Chondrocyte (in vitro differentiated cells): ENCODE results near the gene OLFML3. TPM values are rescaled to one million over a fixed set of nuclear protein-coding genes. Genes with fewer than 3 reads are reported as not detected.

Source experiments
- DNase-seq: peaks from one replicate; pipeline ENCODE4 v3.0.0; 2021; ENCODE audit warnings: mixed read lengths, low spot score
- H3K27ac Mint-ChIP-seq: one replicate; pipeline ENCODE4 v1.8.0; 2021; ENCODE audit warnings: mild to moderate bottlenecking, moderate library complexity, mixed read lengths; ENCODE audit not compliant: unreplicated experiment
- H3K27me3 Mint-ChIP-seq: 2 replicates; pipeline ENCODE4 v1.8.0; 2021; ENCODE audit warnings: low read depth, mixed read lengths
- H3K36me3 Mint-ChIP-seq: 2 replicates; pipeline ENCODE4 v1.8.0; 2021; ENCODE audit warnings: low read depth, mixed read lengths
- H3K4me1 Mint-ChIP-seq: 2 replicates; pipeline ENCODE4 v1.8.0; 2021; ENCODE audit warnings: low read depth, mild to moderate bottlenecking, mixed read lengths
- H3K4me3 Mint-ChIP-seq: one replicate; pipeline ENCODE4 v1.8.0; 2021; ENCODE audit warnings: mild to moderate bottlenecking, moderate library complexity, mixed read lengths; ENCODE audit not compliant: unreplicated experiment
- H3K9me3 Mint-ChIP-seq: 2 replicates; pipeline ENCODE4 v1.8.0; 2021; ENCODE audit warnings: low read depth, mixed read lengths
- total RNA-seq: library from RNA; stranded (reverse); gene quantifications from 3 replicates; pipeline ENCODE4 v1.2.1, GENCODE V29; 2021
- TF ChIP-seq, protein P1 (sequence below): fragments of 200-600 bp; sonication (generic); IDR thresholded peaks from 2 replicates; pipeline ENCODE4 v1.5.0; 2021; ENCODE audit warnings: antibody characterized with exemption, mild to moderate bottlenecking, moderate library complexity

The OLFML3 gene
- total RNA-seq, 1 donor from 2014 or later = 33.1 TPM

DNA sequence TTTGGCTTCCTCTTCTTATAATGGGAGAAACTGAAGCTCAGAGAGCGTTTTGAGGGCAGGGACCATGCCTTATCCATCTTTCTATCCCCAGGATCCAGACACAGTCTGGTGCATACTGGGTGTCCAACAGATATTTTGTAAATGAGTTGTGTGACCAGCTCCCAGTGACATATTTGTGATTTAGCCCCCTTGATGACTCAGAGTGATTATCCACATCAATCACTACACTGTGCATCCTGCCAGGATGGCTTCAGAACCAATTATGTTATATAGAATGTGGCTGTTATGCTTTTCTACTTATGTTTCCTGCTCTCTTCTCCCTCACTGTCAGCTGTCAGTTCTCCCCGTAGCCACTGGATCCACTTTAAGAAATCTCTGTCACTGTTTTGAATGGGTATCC is 11.3 kb downstream of the OLFML3 start:
- H3K4me3 Mint-ChIP-seq = no peak overlapping the region
- TF ChIP-seq, protein P1, sequence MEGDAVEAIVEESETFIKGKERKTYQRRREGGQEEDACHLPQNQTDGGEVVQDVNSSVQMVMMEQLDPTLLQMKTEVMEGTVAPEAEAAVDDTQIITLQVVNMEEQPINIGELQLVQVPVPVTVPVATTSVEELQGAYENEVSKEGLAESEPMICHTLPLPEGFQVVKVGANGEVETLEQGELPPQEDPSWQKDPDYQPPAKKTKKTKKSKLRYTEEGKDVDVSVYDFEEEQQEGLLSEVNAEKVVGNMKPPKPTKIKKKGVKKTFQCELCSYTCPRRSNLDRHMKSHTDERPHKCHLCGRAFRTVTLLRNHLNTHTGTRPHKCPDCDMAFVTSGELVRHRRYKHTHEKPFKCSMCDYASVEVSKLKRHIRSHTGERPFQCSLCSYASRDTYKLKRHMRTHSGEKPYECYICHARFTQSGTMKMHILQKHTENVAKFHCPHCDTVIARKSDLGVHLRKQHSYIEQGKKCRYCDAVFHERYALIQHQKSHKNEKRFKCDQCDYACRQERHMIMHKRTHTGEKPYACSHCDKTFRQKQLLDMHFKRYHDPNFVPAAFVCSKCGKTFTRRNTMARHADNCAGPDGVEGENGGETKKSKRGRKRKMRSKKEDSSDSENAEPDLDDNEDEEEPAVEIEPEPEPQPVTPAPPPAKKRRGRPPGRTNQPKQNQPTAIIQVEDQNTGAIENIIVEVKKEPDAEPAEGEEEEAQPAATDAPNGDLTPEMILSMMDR = no peak
- H3K27me3 Mint-ChIP-seq = no peaks in the 10 kb centered on the region
- peaks cover 9% of the 10 kb centered on the region for H3K4me1 Mint-ChIP-seq
- H3K36me3 Mint-ChIP-seq = peaks cover 11% of the 10 kb centered on the region
- no peak overlapping the region for H3K27ac Mint-ChIP-seq
- DNase-seq = no peak
- H3K9me3 Mint-ChIP-seq = peaks cover 14% of the 10 kb centered on the region

DNA sequence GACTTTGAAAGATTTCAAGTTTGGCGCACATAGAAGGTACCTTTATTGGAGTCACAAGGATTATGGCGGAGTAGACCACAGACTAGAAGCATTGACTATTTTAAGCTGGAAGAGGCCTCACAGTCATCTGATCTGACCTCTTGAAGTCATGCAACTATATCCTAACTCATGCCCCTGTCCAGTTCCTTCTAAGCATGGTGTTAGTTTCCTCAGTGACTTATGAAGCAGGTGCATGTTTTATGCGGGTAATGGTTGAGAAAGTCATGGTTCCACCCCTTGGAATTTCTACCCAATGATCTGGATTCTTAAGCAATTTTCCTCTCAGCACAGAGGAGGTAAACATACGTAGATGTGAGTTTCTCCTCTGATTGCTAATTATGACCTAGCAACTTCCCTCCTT is 11.7 kb downstream of the OLFML3 start:
- TF ChIP-seq, protein P1 = no peak
- peaks cover 9% of the 10 kb centered on the region for H3K4me1 Mint-ChIP-seq
- peaks cover 12% of the 10 kb centered on the region for H3K36me3 Mint-ChIP-seq
- no peak overlapping the region for H3K27ac Mint-ChIP-seq
- DNase-seq = no peak
- H3K4me3 Mint-ChIP-seq = no peak overlapping the region
- H3K9me3 Mint-ChIP-seq = peaks cover 16% of the 10 kb centered on the region
- no peaks in the 10 kb centered on the region for H3K27me3 Mint-ChIP-seq

DNA sequence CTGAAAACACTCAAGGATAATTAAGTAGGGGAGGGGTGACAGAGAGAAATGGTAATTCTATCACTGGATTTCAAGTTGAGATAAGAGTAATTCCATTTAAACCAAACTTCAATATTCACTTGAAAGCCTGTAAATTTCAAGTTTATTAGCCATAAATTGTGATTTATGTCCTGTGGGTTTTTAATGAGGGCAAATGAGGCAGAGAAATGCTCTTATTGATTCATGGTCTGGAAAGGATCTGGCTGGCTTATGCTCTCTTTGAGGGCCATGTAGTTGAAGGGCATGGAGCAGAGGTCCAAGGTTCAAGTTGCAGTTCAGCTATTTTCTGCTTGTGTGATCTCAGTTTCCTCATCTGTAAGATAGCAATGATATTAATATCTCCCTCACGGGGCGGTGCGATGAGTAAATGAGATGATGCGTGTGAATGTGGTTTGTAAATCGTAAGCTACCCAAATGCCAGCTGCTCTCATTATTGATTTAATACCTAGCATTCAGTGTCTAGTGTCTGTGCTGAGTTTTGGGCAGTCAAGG is 12.3 kb downstream of the OLFML3 start:
- Mint-ChIP-seq H3K27me3 (no peaks in the 10 kb centered on the region), H3K27ac (no peak overlapping the region), H3K4me1 (peaks cover 9% of the 10 kb centered on the region), H3K4me3 (no peak overlapping the region), H3K9me3 (peaks cover 16% of the 10 kb centered on the region), H3K36me3 (peaks cover 12% of the 10 kb centered on the region)
- TF ChIP-seq, protein P1 = no peak
- DNase-seq = no peak

DNA sequence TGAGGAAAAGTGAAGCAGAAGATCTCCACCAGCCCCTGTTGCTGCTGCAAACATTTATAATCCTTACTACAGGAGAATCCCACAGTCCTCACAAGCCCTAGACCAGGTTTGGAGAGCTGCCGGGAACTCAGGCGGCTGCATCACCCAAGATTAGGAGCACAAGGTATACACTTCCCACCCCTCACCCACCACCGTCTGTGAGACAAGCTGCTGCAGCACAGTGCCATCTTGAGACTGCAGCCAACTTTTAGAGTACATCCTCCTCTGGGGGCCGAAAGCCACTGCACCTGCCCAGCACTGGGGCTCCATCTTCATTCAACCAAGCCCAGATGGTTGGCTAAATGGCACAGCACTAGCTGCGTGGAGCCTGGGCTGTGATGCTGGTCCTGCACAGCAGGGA is 13.8 kb downstream of the OLFML3 start:
- Mint-ChIP-seq H3K9me3 (peaks cover 20% of the 10 kb centered on the region), H3K27me3 (no peaks in the 10 kb centered on the region)
- TF ChIP-seq, protein P1 = no peak

DNA sequence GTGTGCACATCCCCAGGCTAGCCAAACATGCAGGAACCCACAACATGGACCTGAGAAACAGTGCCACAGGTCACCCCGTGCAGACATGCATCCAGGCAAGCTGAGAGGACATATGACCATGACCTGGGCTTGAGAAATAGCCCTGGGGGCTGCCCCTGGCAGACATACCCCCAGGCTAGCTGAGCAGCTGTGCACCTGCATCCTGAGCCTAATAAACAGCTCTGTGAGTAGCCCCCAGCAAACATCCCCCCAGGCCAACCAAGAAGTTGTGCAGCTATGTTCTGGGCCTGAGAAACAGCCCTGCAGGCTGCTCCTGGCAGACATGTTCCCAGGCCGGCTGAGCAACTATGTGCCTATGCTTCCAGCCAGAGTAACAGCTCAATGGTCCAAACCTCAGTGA is 14.5 kb downstream of the OLFML3 start:
- H3K27me3 Mint-ChIP-seq = no peaks in the 10 kb centered on the region
- H3K9me3 Mint-ChIP-seq = peaks cover 20% of the 10 kb centered on the region
- DNase-seq = no peak
- peaks cover 3% of the 10 kb centered on the region for H3K4me1 Mint-ChIP-seq
- peaks cover 12% of the 10 kb centered on the region for H3K36me3 Mint-ChIP-seq
- H3K4me3 Mint-ChIP-seq = no peak overlapping the region
- TF ChIP-seq, protein P1 = no peak
- H3K27ac Mint-ChIP-seq = no peak overlapping the region

More for the DNA sequence above, 13.8 kb downstream of the OLFML3 start:
- Mint-ChIP-seq H3K4me1 (no peaks in the 10 kb centered on the region), H3K4me3 (no peak overlapping the region), H3K27ac (no peak overlapping the region), H3K36me3 (peaks cover 12% of the 10 kb centered on the region)
- no peak for DNase-seq
